Ovary (tissue), 3 donors: Measurements from ENCODE around the gene ZNF718.

Experiments used
- CTCF ChIP-seq, 3 donors: fragments of 450-650 bp in 2 of 3; fragments of 200-600 bp in 1 of 3; IDR thresholded peaks; one replicate each; pipeline versions ENCODE4 v1.5.1 to v1.8.0; 2016 to 2022; ENCODE audit warnings: antibody characterized with exemption in 3 of 3, mild to moderate bottlenecking in 1 of 3
- EP300 ChIP-seq: sonication (generic); formaldehyde crosslinking; IDR thresholded peaks from one replicate; pipeline ENCODE4 v1.6.1; 2017; ENCODE audit warnings: antibody characterized with exemption
- donor health status: DM: no; HTN: no; CAD: no.

DNA sequence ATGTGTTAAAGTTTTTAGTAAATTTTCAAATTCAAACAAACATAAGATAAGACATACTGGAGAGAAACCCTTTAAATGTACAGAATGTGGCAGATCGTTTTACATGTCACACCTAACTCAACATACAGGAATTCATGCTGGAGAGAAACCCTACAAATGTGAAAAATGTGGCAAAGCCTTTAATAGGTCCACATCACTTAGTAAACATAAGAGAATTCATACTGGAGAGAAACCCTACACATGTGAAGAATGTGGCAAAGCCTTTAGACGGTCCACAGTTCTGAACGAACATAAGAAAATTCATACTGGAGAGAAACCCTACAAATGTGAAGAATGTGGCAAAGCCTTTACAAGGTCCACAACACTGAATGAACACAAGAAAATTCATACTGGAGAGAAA is 38.4 kb upstream of the ZNF718 start:
- TF ChIP-seq EP300 (no peak), CTCF (IDR thresholded peaks at IDR 0.05) (no peak)
